Measurements from ENCODE around the gene KCNK13.

GRCh38 chr14:90188588-90188987 is 126.8 kb downstream of the KCNK13 start:
- TF ChIP-seq CTCF (IDR thresholded peaks at IDR 0.05), result no peak
- TF ChIP-seq EZH2phosphoT487 (IDR thresholded peaks at IDR 0.05), result no peak
- TF ChIP-seq EZH2 (IDR thresholded peaks at IDR 0.05), result no peak
